HG03045 (cell line): ENCODE measurements around the gene DMP1.

Experiments used
- ATAC-seq: cut with Tn5 transposase; IDR thresholded peaks from one replicate; pipeline ENCODE4 v1.9.1; 2021; ENCODE audit warnings: mild to moderate bottlenecking, moderate library complexity; ENCODE audit not compliant: unreplicated experiment

The DMP1 gene

DNA sequence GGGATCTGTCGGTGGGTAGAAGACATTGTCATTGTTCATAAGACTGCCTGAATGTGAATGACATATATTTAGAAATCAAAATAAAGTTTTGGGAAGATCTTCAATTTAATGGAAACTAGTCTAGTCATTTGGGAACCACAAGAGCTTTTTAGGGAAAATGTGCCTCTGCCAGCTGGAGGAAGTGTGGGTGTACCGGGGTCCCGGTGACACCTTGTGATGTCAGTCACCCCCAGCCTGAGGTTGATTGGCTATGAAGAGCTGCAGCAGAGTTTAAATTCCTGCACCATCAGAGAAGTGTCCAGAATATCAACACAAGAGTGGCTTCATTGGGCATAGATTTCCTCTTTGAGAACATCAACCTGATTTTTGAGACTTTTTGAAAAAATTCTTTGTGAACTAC, at the start of gene DMP1:
DMP1 (plus strand) TSS at position 301 of the 400 bp plus-strand sequence. CDS start 6,213 bp downstream, outside the sequence.
- ATAC-seq, result no peak

- ATAC-seq, result no peak
Observed at GRCh38 chr4:87601361-87601760, 48.7 kb upstream of the DMP1 start.

DNA sequence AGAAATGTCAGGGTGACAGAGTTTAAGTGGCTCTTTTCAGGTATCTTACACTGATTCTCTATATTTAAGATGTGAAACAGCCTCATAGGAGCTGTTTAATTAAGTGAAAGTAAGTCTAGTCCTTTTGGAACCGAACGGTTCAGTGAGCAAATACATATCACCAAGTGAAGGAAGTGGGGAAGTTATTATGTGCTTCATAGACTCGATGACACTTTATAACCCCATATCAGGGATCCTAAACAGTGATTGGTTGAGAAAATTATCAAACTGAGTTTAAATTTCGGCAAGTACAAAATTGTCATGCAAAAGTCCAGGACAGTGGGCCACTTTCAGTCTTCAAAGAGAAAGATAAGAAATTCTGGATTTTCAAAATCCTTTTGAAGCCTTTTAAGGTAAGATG, 41.9 kb upstream of the DMP1 start, which contains the start of gene DSPP:
DSPP (plus strand) TSS at position 301 of the 400 bp plus-strand sequence. CDS start 2,380 bp downstream, outside the sequence.
- ATAC-seq, result no peak

DNA sequence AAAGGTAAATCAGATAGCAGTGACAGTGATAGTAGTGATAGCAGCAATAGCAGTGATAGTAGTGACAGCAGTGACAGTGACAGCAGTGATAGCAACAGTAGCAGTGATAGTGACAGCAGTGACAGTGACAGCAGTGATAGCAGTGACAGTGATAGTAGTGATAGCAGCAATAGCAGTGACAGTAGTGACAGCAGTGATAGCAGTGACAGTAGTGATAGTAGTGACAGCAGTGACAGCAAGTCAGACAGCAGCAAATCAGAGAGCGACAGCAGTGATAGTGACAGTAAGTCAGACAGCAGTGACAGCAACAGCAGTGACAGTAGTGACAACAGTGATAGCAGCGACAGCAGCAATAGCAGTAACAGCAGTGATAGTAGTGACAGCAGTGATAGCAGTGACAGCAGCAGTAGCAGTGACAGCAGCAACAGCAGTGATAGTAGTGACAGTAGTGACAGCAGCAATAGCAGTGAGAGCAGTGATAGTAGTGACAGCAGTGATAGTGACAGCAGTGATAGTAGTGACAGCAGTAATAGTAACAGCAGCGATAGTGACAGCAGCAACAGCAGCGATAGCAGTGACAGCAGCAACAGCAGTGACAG, 35.7 kb upstream of the DMP1 start:
- no peak for ATAC-seq

DNA sequence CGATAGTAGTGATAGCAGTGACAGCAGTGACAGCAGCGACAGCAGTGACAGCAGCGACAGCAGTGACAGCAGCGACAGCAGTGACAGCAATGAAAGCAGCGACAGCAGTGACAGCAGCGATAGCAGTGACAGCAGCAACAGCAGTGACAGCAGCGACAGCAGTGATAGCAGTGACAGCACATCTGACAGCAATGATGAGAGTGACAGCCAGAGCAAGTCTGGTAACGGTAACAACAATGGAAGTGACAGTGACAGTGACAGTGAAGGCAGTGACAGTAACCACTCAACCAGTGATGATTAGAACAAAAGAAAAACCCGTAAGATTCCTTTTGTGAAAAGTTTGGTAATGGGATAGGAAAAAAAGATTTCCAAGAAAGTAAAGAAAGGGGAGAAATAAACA, 33.8 kb upstream of the DMP1 start:
- ATAC-seq, result no peak

DNA sequence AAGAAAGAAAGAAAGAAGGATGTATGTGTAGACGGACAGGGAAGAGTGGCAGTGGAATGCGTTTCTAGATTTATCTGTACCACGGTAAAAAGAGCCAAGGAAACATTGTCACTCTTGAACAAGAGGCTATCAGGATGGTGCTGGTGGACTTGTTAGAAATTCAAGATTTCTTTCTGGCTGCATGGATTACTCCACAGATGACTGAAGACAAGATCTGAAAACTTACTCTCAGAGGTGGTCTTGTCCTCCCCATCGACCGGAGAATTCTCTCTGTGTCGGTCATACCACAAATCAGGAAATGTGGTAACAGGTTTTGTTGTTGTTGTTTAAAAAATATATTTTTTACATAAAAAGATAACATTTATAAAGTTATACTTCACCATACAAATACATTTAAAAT, 30.0 kb upstream of the DMP1 start:
- ATAC-seq, result no peak

DNA sequence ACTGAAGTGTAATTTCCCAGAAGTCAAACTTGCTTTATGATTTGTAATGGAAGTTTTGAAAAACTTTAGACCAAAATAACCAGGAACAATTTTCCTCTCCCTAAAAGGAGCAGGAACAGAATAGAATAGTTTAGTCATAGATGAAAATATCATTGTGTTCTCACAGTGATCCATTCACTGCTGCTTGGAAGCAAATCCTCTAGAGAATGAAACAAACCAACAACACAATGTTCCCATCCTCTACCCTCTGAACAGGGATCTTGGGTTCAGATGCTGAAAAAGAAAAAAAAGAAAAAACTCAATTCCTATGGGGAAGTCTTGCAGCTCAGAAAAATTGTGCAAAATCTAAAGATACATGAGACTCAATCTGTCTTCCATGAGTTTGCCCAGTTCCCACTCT, 29.6 kb upstream of the DMP1 start:
- ATAC-seq, result no peak

DNA sequence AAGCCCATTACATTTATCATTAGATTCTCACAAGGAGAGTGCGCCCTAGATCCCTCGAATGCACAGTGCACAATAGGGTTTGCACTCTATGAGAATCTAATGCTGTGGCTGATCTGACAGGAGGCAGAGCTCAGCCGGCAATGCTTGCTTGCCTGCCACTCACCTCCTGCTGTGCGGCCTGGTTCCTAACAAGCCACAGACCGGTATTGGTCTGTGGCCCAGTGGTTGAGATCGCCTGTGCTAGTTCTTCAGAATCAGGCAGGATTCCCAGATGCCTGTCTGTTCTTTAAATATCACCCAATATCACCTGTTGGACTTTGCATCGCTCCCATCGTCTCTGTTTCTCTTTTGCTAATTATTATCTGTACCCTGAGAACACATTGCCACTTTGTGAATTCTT, 27.8 kb upstream of the DMP1 start:
- no peak for ATAC-seq

DNA sequence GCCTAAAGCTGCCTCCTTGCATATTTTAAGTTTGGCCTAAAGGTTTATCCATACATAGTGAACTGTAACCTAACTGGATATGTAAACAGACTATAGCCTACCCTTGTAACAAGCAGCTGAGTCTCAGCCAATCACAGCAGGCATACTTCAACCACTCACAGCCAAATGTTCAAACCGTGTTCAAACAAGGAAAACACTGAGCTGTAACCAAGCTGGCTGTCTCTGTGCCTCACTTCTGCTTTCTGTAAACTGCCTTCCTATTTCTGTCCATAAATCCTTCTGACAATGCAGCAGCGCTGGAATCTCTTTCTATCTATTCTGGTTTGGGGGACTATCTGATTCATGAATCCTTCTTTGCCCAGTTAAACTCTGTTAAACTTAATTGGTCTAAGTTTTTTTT, 25.4 kb upstream of the DMP1 start:
- ATAC-seq, result no peak

- ATAC-seq, result no peak
Observed at GRCh38 chr4:87631668-87632067, 18.4 kb upstream of the DMP1 start.

GRCh38 chr4:87632469-87632868, 17.6 kb upstream of the DMP1 start:
- no peak for ATAC-seq

- ATAC-seq, result no peak
Observed at GRCh38 chr4:87633243-87633642, 16.8 kb upstream of the DMP1 start.

- no peak for ATAC-seq
Observed at GRCh38 chr4:87644286-87644685, 5.8 kb upstream of the DMP1 start.

DNA sequence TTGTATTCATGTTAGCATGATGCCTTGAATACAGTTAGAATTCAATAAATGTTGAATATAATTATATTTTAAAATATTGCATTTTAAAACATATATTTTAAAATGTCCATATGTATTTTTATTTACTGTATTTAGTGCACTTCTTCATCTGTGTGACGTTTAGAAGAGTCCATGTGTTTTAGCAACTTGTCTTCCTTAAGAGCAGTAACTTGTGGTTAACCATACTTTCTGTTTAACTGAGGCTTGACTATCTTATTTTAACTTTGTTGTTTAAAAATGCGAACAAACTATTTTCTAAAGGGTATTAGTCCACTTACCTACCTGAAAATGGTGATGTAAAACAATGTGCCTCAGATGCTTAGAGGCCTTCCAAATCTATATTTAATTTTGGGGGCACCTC, 858 bp downstream of the DMP1 start:
- ATAC-seq, result no peak

DNA sequence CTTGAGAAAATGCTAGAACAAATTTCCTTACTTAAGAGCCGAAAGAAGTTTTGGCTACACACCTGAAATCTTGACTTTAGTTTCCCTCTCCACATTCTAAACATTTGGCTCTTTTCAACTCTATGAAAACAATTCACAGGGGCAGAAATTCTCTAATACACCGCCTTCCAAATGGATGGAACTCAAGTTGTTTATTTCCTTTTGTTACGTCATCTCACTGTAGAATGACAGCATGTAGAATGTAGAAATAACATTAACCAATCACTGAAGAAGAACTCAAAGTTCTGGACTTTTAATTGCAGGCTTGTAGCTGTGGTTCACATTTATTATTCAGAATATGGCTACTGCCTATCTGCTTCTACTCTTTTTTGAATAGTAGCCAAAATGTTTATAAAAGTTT, 1.9 kb downstream of the DMP1 start:
- ATAC-seq, result no peak

GRCh38 chr4:87654487-87655044, 4.5 kb downstream of the DMP1 start:
- ATAC-seq, result no peak

GRCh38 chr4:87657525-87657924, 7.4 kb downstream of the DMP1 start:
- no peak for ATAC-seq

DNA sequence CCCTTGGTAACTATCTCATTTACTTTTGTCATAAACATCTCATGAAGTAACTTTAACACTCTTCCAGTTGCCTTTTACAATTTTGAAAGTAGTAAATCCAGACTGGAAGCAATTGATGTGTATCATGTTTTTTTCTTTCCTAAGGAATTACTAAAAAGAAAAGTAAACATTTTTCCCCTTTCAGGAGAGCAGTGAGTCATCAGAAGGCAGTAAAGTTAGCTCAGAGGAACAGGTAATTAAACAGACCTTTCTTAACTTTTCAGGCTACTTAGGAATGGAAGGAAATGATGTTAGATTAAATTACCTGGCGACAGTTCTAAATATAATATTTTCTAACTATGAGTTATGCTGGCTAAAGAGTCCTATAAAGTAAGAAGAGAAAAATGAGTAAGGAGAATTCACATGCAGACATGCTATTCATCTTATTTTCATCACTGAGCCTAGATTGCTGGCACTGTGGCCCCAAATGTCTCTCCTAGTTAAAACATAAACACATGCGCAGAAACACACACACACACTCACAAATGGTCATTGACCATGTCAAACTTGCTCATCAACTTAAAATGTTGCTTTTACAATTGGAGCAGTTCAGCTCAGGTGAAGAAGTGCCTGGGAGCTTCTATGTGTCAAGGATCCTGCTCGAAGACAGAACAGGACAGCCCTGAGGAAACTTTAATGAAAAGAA, 9.3 kb downstream of the DMP1 start:
- ATAC-seq, result no peak

GRCh38 chr4:87662871-87663270, 12.8 kb downstream of the DMP1 start:
- no peak for ATAC-seq

GRCh38 chr4:87669373-87669772, 19.3 kb downstream of the DMP1 start:
- no peak for ATAC-seq

- peak; percentile 92 for ATAC-seq
Observed at GRCh38 chr4:87677731-87678130, 27.7 kb downstream of the DMP1 start.

- ATAC-seq, result no peak
Observed at GRCh38 chr4:87679449-87680169, 29.5 kb downstream of the DMP1 start.
